ENCODE results near the gene FRY. TPM values are rescaled to one million over a fixed set of nuclear protein-coding genes. Genes with fewer than 3 reads are reported as not detected.

Gene FRY
- total RNA-seq, 1 experiment from 2014 or later = 5.3 TPM

DNA sequence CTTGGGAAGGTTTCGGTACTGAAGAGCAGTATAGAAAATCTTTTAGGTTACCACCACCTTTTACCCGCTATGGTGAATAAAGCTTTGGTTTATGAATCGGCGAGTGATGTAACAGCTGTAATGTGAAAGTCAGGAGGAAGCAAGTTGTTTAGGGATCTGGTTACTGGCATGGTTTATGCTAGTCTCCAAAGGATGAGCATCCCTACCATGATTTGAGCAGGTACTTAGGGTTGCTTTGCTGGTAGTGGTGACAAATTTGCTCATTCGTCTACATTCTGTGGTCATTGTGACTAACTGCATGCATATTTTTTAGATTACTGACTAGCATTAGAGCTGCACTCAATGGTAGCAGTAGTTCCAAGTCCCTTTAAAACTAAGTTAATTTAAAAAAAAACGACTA, 104.1 kb downstream of the FRY start (continued):
- TF ChIP-seq, protein P1, sequence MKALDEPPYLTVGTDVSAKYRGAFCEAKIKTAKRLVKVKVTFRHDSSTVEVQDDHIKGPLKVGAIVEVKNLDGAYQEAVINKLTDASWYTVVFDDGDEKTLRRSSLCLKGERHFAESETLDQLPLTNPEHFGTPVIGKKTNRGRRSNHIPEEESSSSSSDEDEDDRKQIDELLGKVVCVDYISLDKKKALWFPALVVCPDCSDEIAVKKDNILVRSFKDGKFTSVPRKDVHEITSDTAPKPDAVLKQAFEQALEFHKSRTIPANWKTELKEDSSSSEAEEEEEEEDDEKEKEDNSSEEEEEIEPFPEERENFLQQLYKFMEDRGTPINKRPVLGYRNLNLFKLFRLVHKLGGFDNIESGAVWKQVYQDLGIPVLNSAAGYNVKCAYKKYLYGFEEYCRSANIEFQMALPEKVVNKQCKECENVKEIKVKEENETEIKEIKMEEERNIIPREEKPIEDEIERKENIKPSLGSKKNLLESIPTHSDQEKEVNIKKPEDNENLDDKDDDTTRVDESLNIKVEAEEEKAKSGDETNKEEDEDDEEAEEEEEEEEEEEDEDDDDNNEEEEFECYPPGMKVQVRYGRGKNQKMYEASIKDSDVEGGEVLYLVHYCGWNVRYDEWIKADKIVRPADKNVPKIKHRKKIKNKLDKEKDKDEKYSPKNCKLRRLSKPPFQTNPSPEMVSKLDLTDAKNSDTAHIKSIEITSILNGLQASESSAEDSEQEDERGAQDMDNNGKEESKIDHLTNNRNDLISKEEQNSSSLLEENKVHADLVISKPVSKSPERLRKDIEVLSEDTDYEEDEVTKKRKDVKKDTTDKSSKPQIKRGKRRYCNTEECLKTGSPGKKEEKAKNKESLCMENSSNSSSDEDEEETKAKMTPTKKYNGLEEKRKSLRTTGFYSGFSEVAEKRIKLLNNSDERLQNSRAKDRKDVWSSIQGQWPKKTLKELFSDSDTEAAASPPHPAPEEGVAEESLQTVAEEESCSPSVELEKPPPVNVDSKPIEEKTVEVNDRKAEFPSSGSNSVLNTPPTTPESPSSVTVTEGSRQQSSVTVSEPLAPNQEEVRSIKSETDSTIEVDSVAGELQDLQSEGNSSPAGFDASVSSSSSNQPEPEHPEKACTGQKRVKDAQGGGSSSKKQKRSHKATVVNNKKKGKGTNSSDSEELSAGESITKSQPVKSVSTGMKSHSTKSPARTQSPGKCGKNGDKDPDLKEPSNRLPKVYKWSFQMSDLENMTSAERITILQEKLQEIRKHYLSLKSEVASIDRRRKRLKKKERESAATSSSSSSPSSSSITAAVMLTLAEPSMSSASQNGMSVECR (CRISPR knock-in tag; IDR thresholded peaks at IDR 0.05; ENCODE audit: borderline replicate concordance) = no peak
- TF ChIP-seq, protein P2, sequence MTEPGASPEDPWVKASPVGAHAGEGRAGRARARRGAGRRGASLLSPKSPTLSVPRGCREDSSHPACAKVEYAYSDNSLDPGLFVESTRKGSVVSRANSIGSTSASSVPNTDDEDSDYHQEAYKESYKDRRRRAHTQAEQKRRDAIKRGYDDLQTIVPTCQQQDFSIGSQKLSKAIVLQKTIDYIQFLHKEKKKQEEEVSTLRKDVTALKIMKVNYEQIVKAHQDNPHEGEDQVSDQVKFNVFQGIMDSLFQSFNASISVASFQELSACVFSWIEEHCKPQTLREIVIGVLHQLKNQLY (CRISPR knock-in tag; IDR thresholded peaks at IDR 0.05) = no peak
- TF ChIP-seq RELA (CRISPR knock-in tag; IDR thresholded peaks at IDR 0.05; ENCODE audit: borderline replicate concordance) = no peak
- TF ChIP-seq ZNF416 (CRISPR knock-in tag; IDR thresholded peaks at IDR 0.05) = no peak

DNA sequence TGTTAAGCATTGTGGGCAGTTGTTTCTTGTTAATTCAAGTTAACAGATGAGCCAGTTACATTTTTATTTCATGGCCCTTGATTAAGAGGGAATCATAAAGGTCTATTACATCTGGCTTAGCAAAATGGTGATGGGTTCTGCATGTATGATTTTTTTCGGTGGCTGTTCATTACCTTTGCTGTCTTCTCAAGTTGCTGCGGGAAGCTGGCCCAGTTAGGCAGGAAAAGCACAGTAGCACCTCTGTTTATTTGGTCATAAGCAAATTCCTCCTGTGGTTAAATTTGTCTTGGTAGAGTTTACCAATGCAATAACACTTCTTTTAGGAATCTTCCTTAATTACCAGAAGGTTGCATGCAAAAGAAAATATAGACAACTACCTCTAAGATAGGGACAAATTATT, 104.5 kb downstream of the FRY start:
- TF ChIP-seq SMAD4 (CRISPR knock-in tag; IDR thresholded peaks at IDR 0.05) = no peak
- no peak for TF ChIP-seq CBFB (CRISPR knock-in tag; IDR thresholded peaks at IDR 0.05; ENCODE audit: low read depth)
- no peak for TF ChIP-seq ZNF263 (CRISPR knock-in tag; IDR thresholded peaks at IDR 0.05; ENCODE audit: low read depth)
- TF ChIP-seq ETV6 (CRISPR knock-in tag; IDR thresholded peaks at IDR 0.05) = no peak
- no peak for TF ChIP-seq ZNF416 (CRISPR knock-in tag; IDR thresholded peaks at IDR 0.05)
- no peak for TF ChIP-seq GTF2I (CRISPR knock-in tag; conservative IDR thresholded peaks at IDR 0.05)
- TF ChIP-seq, protein P3, sequence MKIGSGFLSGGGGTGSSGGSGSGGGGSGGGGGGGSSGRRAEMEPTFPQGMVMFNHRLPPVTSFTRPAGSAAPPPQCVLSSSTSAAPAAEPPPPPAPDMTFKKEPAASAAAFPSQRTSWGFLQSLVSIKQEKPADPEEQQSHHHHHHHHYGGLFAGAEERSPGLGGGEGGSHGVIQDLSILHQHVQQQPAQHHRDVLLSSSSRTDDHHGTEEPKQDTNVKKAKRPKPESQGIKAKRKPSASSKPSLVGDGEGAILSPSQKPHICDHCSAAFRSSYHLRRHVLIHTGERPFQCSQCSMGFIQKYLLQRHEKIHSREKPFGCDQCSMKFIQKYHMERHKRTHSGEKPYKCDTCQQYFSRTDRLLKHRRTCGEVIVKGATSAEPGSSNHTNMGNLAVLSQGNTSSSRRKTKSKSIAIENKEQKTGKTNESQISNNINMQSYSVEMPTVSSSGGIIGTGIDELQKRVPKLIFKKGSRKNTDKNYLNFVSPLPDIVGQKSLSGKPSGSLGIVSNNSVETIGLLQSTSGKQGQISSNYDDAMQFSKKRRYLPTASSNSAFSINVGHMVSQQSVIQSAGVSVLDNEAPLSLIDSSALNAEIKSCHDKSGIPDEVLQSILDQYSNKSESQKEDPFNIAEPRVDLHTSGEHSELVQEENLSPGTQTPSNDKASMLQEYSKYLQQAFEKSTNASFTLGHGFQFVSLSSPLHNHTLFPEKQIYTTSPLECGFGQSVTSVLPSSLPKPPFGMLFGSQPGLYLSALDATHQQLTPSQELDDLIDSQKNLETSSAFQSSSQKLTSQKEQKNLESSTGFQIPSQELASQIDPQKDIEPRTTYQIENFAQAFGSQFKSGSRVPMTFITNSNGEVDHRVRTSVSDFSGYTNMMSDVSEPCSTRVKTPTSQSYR (CRISPR knock-in tag; IDR thresholded peaks at IDR 0.05) = no peak
- TF ChIP-seq NR3C1 (CRISPR knock-in tag; conservative IDR thresholded peaks at IDR 0.05; ENCODE audit: low read depth) = no peak
- no peak for TF ChIP-seq SOX15 (CRISPR knock-in tag; IDR thresholded peaks at IDR 0.05)
- TF ChIP-seq, protein P4, sequence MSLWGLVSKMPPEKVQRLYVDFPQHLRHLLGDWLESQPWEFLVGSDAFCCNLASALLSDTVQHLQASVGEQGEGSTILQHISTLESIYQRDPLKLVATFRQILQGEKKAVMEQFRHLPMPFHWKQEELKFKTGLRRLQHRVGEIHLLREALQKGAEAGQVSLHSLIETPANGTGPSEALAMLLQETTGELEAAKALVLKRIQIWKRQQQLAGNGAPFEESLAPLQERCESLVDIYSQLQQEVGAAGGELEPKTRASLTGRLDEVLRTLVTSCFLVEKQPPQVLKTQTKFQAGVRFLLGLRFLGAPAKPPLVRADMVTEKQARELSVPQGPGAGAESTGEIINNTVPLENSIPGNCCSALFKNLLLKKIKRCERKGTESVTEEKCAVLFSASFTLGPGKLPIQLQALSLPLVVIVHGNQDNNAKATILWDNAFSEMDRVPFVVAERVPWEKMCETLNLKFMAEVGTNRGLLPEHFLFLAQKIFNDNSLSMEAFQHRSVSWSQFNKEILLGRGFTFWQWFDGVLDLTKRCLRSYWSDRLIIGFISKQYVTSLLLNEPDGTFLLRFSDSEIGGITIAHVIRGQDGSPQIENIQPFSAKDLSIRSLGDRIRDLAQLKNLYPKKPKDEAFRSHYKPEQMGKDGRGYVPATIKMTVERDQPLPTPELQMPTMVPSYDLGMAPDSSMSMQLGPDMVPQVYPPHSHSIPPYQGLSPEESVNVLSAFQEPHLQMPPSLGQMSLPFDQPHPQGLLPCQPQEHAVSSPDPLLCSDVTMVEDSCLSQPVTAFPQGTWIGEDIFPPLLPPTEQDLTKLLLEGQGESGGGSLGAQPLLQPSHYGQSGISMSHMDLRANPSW (CRISPR knock-in tag; conservative IDR thresholded peaks at IDR 0.05; ENCODE audit: low read depth) = no peak
- TF ChIP-seq, protein P5, sequence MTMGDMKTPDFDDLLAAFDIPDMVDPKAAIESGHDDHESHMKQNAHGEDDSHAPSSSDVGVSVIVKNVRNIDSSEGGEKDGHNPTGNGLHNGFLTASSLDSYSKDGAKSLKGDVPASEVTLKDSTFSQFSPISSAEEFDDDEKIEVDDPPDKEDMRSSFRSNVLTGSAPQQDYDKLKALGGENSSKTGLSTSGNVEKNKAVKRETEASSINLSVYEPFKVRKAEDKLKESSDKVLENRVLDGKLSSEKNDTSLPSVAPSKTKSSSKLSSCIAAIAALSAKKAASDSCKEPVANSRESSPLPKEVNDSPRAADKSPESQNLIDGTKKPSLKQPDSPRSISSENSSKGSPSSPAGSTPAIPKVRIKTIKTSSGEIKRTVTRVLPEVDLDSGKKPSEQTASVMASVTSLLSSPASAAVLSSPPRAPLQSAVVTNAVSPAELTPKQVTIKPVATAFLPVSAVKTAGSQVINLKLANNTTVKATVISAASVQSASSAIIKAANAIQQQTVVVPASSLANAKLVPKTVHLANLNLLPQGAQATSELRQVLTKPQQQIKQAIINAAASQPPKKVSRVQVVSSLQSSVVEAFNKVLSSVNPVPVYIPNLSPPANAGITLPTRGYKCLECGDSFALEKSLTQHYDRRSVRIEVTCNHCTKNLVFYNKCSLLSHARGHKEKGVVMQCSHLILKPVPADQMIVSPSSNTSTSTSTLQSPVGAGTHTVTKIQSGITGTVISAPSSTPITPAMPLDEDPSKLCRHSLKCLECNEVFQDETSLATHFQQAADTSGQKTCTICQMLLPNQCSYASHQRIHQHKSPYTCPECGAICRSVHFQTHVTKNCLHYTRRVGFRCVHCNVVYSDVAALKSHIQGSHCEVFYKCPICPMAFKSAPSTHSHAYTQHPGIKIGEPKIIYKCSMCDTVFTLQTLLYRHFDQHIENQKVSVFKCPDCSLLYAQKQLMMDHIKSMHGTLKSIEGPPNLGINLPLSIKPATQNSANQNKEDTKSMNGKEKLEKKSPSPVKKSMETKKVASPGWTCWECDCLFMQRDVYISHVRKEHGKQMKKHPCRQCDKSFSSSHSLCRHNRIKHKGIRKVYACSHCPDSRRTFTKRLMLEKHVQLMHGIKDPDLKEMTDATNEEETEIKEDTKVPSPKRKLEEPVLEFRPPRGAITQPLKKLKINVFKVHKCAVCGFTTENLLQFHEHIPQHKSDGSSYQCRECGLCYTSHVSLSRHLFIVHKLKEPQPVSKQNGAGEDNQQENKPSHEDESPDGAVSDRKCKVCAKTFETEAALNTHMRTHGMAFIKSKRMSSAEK (CRISPR knock-in tag; IDR thresholded peaks at IDR 0.05; ENCODE audit: borderline replicate concordance) = no peak
- ATAC-seq (no peak), DNase-seq (ENCODE audit: low spot score) (no peak)
- Mint-ChIP-seq H3K36me3 (no peaks in the 10 kb centered on the region), H3K4me1 (no peaks in the 10 kb centered on the region), H3K27ac (no peak overlapping the region), H3K27me3 (ENCODE audit: low read depth) (no peaks in the 10 kb centered on the region), H3K4me3 (no peak overlapping the region), H3K9me3 (no peaks in the 10 kb centered on the region)
- ChIA-PET CTCF (no interaction called here), POLR2A (interaction anchor here (0.6 kb wide), 1 partner anchor 378 kb away, joined by 3 read pairs; no protein-coding TSS in a partner anchor)

All from WTC11 (cell line).